SJCRH30 (cell line): ENCODE results near the gene APRT. TPM values are rescaled to one million over a fixed set of nuclear protein-coding genes. Genes with fewer than 3 reads are reported as not detected.

Experiments used
- DNase-seq, 2 experiments: peaks; one replicate each; pipeline ENCODE4 v3.0.0-alpha.2; 2015 to 2020
- H3K27ac ChIP-seq: fragments of 250-450 bp; sonication (Bioruptor Pico); 2 replicates; pipeline ENCODE4 v1.5.1; 2020; ENCODE audit warnings: mild to moderate bottlenecking, moderate library complexity
- H3K27me3 ChIP-seq: fragments of 250-450 bp; sonication (Bioruptor Pico); 2 replicates; pipeline ENCODE4 v1.5.1; 2020; ENCODE audit warnings: mild to moderate bottlenecking, moderate library complexity
- H3K36me3 ChIP-seq: fragments of 250-450 bp; sonication (Bioruptor Pico); 2 replicates; pipeline ENCODE4 v1.5.1; 2020; ENCODE audit warnings: mild to moderate bottlenecking, moderate library complexity
- H3K4me1 ChIP-seq: fragments of 250-450 bp; sonication (Bioruptor Pico); 2 replicates; pipeline ENCODE4 v1.5.1; 2020; ENCODE audit warnings: mild to moderate bottlenecking, moderate library complexity
- H3K4me3 ChIP-seq: fragments of 250-450 bp; sonication (Bioruptor Pico); 2 replicates; pipeline ENCODE4 v1.5.1; 2020; ENCODE audit warnings: mild to moderate bottlenecking, moderate library complexity
- H3K9me3 ChIP-seq: fragments of 250-450 bp; sonication (Bioruptor Pico); replicated peaks from 2 replicates; pipeline ENCODE4 v1.5.1; 2020; ENCODE audit warnings: mild to moderate bottlenecking, moderate library complexity
- total RNA-seq: library from RNA; depleted of rRNA; stranded (reverse); fragments of >200 nt; shearing (Covaris generic); gene quantifications from 2 replicates; pipeline ENCODE4 v1.2.3, GENCODE V29; 2014

Gene APRT
- total RNA-seq, 1 experiment from 2014 or later: 43.4 TPM

DNA sequence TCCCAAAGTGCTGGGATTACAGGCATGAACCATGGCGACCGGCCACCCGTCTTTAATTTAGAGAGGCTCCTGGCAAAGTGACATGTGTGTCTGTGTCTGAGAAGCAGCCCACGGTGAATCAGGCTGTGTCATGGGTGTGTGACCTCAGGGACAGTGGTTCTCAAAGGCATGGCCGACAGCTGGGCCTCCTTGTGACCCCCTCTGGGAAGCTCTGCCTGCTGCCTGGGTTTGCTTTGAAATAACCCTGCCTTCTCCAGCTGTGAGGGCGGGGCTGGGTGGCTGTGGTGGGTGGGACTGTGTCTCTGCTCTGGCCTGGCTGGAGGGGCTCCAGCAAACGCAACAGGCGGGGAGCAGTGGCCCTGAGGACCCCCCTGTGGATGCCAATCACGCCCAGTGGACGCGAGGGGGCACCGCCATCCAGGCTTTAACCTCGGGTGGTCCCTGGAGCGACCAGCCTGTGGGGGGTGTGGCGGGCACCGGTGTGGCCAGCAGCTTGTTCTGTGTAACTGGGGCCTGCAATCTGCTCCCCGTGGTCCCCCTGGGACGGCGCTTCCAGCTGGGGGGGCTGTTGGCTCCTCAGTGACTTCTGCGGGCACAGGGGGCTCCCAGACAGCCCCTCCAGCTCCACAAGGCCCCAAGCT lies 8.8 kb upstream of the APRT start:
- Histone ChIP-seq H3K27me3 (no peaks in the 10 kb centered on the region), H3K9me3 (no peaks in the 10 kb centered on the region), H3K36me3 (no peaks in the 10 kb centered on the region), H3K4me3 (no peak overlapping the region), H3K27ac (no peak overlapping the region), H3K4me1 (no peaks in the 10 kb centered on the region)
- no peak for DNase-seq

DNA sequence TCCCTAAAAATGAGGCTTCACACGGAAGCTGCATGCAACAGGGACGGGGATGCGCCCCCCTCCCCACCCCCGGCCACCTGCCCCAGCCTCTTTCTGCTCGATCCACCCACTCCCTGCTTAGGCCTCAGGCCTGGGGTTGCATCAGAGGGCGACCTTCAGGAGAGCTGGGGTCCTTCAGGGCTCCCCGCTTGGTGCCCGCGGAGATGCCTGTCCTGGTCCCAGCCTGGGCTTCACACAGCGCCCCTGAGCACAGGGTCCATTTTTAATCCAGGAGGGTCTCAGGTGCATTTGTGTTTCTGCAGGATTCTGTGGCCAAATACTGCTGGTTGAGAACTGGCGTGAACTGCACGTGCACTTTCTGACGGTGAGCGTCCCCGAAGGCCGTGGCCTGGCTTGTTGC lies 7.4 kb upstream of the APRT start:
- Histone ChIP-seq H3K27me3 (no peaks in the 10 kb centered on the region), H3K36me3 (no peaks in the 10 kb centered on the region), H3K9me3 (no peaks in the 10 kb centered on the region)

DNA sequence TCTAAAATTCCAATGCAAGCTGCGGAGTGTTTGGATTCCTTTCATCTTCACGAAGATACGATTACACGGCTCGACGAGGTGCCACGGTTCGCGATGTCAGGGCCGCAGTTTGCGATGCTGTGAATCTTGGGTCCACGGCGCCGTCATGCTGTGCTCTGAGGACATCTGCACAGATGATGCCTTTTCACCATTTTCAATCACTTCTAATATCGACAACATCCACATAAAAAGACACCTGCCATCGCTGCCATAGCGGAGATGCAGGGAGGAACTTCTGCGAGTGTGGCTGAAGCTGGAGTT lies 6.8 kb upstream of the APRT start:
- no peaks in the 10 kb centered on the region for H3K4me1 ChIP-seq
- H3K27ac ChIP-seq: no peak overlapping the region
- no peak for DNase-seq
- no peaks in the 10 kb centered on the region for H3K27me3 ChIP-seq
- H3K9me3 ChIP-seq: no peaks in the 10 kb centered on the region
- H3K4me3 ChIP-seq: no peak overlapping the region
- no peaks in the 10 kb centered on the region for H3K36me3 ChIP-seq

More for the DNA sequence above, 7.4 kb upstream of the APRT start:
- H3K4me3 ChIP-seq: no peak overlapping the region
- no peak overlapping the region for H3K27ac ChIP-seq
- no peak for DNase-seq
- no peaks in the 10 kb centered on the region for H3K4me1 ChIP-seq

DNA sequence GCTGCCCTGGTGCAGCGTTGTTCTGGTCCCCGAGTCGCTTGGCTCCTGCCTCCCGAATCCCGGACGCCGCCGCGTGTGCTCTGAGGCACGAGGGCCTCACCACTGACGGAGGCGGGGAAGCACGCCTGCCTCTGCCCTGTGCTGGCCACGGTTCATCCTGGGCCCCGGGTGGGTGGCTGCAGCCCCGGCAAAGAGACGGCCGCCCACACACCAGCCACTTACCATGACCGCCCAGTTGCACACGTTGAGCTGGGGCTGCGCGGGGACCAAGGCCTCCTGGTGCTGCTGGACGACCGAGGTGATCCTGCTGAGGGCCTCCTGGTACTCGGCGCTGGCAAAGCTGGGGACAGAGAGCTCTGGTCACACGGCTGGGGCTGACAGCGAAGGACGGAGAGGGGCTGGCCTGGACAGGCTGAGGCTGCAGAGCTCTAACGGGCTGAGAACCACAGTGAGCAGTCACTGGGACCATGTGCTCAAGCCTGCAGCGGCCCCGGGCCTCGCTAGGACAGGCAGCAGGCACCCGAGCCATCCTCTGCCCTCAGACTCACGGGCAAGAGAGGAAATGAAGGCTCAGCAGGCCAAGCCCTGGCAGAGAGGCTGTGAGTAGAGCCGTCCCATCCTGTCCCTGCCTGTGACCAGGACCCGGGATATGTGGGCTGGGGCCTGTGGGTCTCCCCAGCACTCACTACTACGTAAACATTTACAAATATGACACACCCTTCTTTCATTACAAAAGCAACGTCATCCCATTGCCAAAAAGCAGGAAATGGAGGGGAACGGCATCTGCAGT lies 6.3 kb upstream of the APRT start:
- DNase-seq: peak in 1 of 2 experiments; percentile 29
- no peaks in the 10 kb centered on the region for H3K36me3 ChIP-seq
- no peak overlapping the region for H3K27ac ChIP-seq
- no peaks in the 10 kb centered on the region for H3K9me3 ChIP-seq
- no peak overlapping the region for H3K4me3 ChIP-seq
- no peaks in the 10 kb centered on the region for H3K4me1 ChIP-seq
- H3K27me3 ChIP-seq: no peaks in the 10 kb centered on the region

DNA sequence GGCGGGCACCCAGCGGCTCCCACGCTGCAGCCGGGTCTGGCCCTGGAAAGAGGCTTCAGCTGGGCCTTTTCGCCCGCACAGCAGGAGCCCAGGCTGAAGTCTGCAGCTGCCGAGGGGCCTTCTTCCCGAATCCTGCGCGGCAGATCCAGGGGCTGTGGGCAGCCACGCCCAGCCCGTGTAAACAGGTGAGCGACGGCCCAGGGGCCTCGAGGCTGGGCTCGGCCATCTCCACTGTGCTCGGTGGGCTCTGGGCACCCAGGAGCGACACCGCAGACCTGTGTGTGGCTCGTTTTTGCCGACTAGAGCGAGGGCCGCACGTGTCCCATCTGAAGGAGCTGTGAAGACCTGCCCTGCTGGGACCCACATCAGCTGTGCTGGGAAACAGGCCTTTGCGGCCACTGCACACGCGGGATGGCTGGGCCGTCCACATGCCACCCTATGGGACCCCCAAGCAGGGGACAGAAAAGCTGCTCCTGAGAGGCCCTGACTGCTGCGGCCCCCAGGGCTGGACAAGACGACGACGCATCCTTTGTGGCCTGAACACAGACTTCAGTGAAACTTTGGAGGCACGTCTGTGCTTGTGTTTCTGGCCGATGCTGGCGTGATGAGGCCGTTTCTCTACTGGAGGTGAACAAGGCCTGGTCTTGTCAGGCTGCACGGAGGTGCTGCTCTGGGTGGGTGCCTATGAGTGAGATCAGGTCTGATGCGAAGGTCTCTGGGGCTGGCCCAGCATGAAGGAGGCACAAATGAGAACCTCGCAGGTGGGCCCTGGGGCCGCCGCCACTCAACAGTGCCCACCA lies 5.2 kb upstream of the APRT start:
- Histone ChIP-seq H3K27me3 (no peaks in the 10 kb centered on the region), H3K4me3 (no peak overlapping the region), H3K9me3 (no peaks in the 10 kb centered on the region), H3K27ac (no peak overlapping the region), H3K36me3 (no peaks in the 10 kb centered on the region), H3K4me1 (no peaks in the 10 kb centered on the region)
- no peak for DNase-seq

DNA sequence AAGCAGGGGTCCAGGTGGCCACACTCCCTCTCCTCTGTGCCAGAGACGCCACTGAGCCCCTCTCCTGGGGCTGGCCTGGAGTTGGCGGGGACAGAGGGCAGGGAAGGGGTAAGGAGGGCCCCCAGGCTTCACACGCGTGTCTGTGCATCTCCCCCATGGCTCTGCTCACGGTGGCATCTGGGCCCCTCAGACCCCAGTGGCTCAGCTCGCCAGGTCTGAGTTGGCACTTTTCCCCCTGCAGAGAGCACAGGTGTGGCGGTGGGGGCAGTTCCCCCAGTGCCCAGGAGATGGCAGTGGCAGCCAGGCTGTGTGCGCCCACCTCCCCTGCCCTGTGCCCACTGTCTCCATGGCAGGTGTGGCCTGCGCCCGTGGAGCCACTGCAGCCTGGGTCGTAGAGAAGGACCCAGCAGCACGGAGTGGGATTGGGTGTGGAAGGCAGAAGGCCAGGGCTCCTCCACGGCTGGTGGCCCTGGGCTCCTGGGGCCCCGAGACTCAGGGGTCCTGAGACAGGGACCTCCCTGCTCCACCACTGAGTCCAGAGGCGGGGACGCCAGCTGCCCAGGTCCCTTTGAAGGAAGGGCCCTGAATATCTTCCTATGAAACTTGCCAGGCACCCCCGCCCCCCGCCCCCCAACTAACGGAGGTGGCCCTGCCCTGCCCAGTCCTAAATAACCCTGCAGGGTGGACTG lies 4.3 kb upstream of the APRT start:
- Histone ChIP-seq H3K27ac (no peak overlapping the region), H3K36me3 (no peaks in the 10 kb centered on the region), H3K27me3 (no peaks in the 10 kb centered on the region), H3K4me1 (no peaks in the 10 kb centered on the region), H3K9me3 (no peaks in the 10 kb centered on the region), H3K4me3 (no peak overlapping the region)
- peak; percentile 47 to 67 for DNase-seq

DNA sequence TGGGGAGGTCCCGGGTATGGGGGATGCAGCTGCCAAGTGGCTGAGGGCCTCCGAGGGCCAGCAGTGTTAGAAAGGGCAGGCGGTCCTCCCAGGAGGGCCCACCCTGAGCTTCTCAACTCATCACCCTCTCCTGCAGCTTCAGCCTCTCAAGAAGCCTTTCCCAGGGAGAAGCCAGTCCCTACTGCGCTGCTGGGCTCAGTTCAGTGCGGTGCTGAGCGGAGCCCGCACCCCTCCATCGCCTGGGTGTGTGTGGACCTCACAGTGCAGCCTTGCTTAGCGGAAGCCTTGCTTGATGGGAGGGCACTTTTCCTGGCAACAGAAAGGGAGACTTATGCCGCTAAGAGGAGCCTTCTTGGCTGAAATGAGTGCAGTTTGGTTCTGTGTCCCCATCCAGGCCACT lies 3.5 kb upstream of the APRT start:
- H3K36me3 ChIP-seq: no peaks in the 10 kb centered on the region
- no peak overlapping the region for H3K4me3 ChIP-seq
- no peaks in the 10 kb centered on the region for H3K4me1 ChIP-seq
- no peak overlapping the region for H3K27ac ChIP-seq
- H3K9me3 ChIP-seq: no peaks in the 10 kb centered on the region
- no peaks in the 10 kb centered on the region for H3K27me3 ChIP-seq
- no peak for DNase-seq

DNA sequence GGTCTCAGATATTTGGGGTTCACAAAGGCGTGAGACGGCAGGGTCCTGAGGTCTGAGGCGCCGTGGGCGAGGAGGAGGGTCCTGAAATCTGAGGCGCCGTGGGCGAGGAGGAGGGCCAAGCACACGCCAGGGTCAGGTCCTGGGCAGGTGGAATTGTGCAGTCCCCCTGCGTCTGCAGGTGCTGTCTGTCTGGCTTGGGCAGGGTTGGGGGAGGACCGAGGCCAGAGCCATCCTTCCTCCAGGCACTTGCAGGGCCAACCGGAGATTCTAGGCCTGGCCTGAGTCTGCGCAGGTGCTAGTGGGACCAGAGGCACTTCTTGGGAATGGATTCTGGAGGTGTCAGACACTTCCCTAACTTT lies 2.4 kb upstream of the APRT start:
- Histone ChIP-seq H3K9me3 (no peaks in the 10 kb centered on the region), H3K27ac (no peak overlapping the region), H3K27me3 (no peaks in the 10 kb centered on the region), H3K4me1 (0 out of 2 replicates have a peak, but pooled peaks cover 2% of the 10 kb centered on the region), H3K36me3 (0 out of 2 replicates have a peak, but pooled peaks cover 3% of the 10 kb centered on the region), H3K4me3 (no peak overlapping the region)
- no peak for DNase-seq

DNA sequence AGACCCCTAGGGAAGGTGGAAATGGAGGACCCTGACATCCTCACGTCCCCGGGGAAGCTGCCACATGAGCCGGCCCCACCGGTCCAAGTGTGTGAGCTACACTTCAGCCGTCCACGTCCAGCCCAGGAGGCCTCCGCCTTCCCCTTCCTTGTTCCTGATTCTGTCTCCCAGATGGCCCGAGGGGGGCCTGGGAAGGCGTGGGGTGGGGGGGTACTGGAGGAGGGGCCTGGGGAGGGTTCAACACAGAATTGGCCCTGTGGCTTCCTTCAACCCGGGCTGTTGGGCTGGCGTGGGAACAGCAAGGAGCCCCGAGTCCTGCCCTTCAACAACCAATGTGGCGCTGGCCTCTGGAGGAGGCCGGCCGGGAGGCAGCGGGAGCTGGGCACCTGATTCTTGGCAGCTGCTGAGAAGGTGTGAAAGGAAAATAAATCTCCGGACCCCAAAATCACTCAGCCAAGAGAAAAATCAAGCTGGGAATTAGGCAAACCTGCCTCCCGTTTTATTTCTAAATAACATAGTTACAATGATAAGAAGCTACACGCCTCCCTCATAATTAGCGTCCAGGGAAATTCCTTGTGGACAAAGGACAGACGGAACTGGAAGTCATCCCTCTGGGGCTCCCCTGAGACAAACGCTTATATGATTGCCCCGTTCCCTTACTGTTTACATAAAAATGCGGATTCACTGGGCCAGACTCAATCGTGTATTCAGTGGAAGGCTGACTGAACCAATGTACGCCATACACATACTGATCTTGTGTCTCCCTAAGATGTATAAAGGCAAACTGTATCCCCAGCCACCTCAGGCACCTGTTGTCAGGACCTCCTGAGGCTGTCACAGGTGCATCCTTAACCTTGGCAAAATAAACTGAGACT lies 1.8 kb upstream of the APRT start:
- Histone ChIP-seq H3K27ac (no peak overlapping the region), H3K36me3 (peaks cover 4% of the 10 kb centered on the region; the same call in 1 of the 2 replicates), H3K27me3 (no peaks in the 10 kb centered on the region), H3K4me3 (no peak overlapping the region), H3K9me3 (no peaks in the 10 kb centered on the region), H3K4me1 (0 out of 2 replicates have a peak, but pooled peaks cover 2% of the 10 kb centered on the region)
- DNase-seq: no peak

DNA sequence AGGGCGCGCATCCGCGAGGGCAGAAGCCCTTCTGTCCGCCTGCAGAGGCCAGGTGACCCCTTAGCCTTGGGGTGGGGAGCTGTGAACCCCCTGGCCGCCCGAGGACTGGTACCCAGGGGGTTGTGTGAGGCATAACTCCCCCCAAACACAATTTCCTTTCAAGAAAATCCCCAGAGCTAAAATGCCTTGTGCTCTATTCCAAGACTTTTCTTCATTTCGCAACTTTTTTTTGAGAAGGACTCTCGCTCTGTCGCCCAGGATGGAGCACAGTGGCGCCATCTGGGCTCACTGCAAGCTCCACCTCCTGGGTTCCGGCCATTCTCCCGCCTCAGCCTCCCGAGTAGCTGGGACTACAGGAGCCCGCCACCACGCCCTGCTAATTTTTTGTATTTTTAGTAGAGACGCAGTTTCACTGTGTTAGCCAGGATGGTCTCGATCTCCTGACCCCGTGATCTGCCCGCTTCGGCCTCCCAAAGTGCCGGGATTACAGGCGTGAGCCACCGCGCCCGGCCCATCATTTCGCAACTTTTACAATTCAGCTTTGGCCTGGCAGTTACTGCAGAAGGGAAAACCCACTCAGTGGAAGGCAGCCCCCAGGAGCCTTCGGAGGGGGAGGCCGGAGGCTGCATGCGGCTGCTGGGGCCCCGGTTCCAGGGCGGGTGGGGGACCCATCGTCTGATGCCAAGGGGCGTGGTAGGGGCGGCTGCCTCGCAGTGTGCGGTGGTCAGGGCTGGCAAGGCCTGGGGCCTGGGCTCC lies 963 bp upstream of the APRT start:
- Histone ChIP-seq H3K4me1 (0 out of 2 replicates have a peak, but pooled peaks cover 2% of the 10 kb centered on the region), H3K27ac (peak overlapping the region; percentile 81), H3K9me3 (no peaks in the 10 kb centered on the region), H3K4me3 (peak overlapping the region; percentile 70), H3K36me3 (peaks cover 12% of the 10 kb centered on the region), H3K27me3 (no peaks in the 10 kb centered on the region)
- peak; percentile 34 to 44 for DNase-seq

DNA sequence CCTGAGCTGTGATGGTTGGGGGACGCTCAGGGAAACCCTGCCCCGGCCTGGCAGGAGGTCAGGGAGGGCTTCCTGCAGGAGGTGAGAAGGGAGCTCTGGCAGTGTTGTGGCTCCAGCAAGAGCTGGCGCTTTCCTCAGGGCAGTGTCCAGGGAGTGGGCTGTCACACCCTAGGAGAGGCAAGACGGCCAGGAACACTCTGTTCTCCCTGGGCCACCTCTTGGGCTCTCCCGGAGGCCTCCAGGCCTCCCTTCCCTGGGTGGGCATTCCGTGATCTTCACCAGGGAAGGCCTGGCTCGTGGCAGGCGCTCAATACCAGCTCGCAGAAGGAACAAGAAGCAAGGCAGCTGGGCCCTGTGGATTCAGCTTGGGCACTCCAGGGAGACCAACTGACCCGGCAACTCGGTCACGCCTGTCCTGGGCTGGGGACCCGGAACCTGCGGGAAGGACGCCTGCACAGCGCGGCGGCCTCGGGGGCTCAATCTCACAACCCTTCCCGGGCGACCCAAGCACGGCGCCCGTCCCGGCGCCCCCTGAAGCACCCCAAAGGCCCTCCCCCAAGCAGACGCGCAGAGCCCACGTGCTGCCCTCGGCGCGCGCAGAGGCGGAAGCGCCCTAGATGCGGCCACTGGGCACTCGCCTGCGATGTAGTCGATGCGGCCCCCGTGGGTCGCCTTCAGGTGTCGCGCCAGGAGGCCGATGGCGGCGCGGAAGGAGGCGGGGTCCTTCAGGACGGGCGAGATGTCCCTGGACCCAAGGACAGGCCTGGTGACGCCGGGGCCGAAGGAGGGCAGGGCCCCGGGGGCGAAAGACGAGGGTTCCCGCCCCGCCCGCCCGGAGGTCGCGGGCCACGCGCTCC lies 588 bp downstream of the APRT start:
- H3K27ac ChIP-seq: peak overlapping the region; percentile 81
- no peaks in the 10 kb centered on the region for H3K27me3 ChIP-seq
- no peaks in the 10 kb centered on the region for H3K9me3 ChIP-seq
- H3K36me3 ChIP-seq: peaks cover 27% of the 10 kb centered on the region
- peak; percentile 72 to 80 for DNase-seq
- 0 out of 2 replicates have a peak, but pooled peaks cover 2% of the 10 kb centered on the region for H3K4me1 ChIP-seq
- H3K4me3 ChIP-seq: peak overlapping the region; percentile 70

DNA sequence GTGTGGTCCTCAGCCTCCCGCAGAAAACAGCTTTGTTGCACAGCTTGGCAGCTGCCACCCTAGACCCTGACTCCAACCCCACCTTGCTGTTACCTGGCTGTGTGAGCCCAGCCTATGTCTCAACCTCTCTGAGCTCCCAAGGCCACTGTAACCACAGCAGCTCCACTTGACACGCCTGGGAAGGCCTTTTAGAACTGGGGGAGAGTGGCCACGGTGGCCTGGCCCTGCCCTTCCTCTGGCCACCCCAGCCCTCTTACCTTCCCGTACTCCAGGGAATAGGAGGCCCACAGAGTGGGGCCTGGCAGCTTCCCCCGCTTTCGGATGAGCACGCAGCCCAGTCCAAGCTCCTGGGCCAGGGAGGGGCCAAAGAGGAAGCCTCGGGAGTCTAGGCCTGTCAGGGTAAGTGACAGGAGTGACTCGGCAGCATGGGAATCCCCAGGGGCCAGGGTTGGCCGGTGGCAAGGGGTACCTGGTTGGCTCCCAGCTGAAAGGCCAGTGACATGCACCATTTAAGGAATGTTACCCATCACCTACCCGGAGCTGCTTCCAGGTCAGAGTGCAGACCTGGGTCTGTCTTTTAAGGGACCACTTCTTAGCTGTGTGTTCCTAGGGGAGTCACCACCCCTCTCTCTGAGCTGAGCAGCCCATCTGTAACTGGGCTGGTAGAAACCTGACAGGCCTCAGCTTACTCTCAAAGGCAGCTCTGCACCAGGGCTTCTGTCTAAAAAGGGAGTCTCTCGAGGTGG lies 1.4 kb downstream of the APRT start:
- H3K27ac ChIP-seq: no peak overlapping the region; the same call in 1 of the 2 replicates
- H3K36me3 ChIP-seq: peaks cover 34% of the 10 kb centered on the region
- H3K4me3 ChIP-seq: peak overlapping the region; percentile 70
- no peaks in the 10 kb centered on the region for H3K27me3 ChIP-seq
- no peak for DNase-seq
- 0 out of 2 replicates have a peak, but pooled peaks cover 2% of the 10 kb centered on the region for H3K4me1 ChIP-seq
- H3K9me3 ChIP-seq: no peaks in the 10 kb centered on the region
